Tibial nerve (tissue), 4 donors: ENCODE data around the gene PANX2. TPM values are rescaled to one million over a fixed set of nuclear protein-coding genes. Genes with fewer than 3 reads are reported as not detected.
A peak's percentile ranks its signal among the peaks of the same experiment; 100 is the strongest.

Experiments
- DNase-seq, 2 donors: peaks; one replicate each; pipeline ENCODE4 v3.0.0-alpha.2; 2019; ENCODE audit warnings: low spot score in 2 of 2
- H3K27ac ChIP-seq, 4 donors: fragments of 200-600 bp; sonication (generic) in 3 of 4; one replicate each; pipeline ENCODE4 v1.5.1; 2017 to 2019; ENCODE audit warnings: mild to moderate bottlenecking in 1 of 4
- H3K27me3 ChIP-seq, 2 donors: fragments of 200-600 bp; sonication (generic) in 1 of 2; one replicate each; pipeline versions ENCODE4 v1.5.1 to v1.6.0; 2017 to 2019
- H3K36me3 ChIP-seq, 3 donors: fragments of 200-600 bp; sonication (generic); one replicate each; pipeline ENCODE4 v1.5.1; 2018 to 2019
- H3K4me1 ChIP-seq, 4 donors: fragments of 200-600 bp; sonication (generic) in 3 of 4; one replicate each; pipeline ENCODE4 v1.5.1; 2017 to 2019
- H3K4me3 ChIP-seq, 4 donors: fragments of 200-600 bp; sonication (generic) in 3 of 4; one replicate each; pipeline ENCODE4 v1.5.1; 2017 to 2019; ENCODE audit warnings: mild to moderate bottlenecking in 1 of 4, moderate library complexity in 1 of 4
- H3K9me3 ChIP-seq, 4 donors: fragments of 200-600 bp; sonication (generic) in 3 of 4; one replicate each; pipeline ENCODE4 v1.5.1; 2017 to 2019
- CTCF ChIP-seq, 5 experiments: fragments of 200-600 bp in 3 of 5; fragments of 450-650 bp in 2 of 5; sonication (generic) in 3 of 5; IDR thresholded peaks; one replicate each; pipeline ENCODE4 v1.5.1; 2016 to 2019; ENCODE audit warnings: antibody characterized with exemption in 5 of 5, mild to moderate bottlenecking in 3 of 5, moderate library complexity in 2 of 5
- EP300 ChIP-seq, 2 donors: sonication (generic); formaldehyde crosslinking; IDR thresholded peaks; one replicate each; pipeline ENCODE4 v1.6.1; 2017; ENCODE audit warnings: antibody characterized with exemption in 2 of 2, mild to moderate bottlenecking in 1 of 2
- POLR2A ChIP-seq, 2 donors: fragments of 450-650 bp; IDR thresholded peaks; one replicate each; pipeline ENCODE4 v1.6.1; 2017; ENCODE audit warnings: antibody characterized with exemption in 2 of 2, mild to moderate bottlenecking in 2 of 2, moderate library complexity in 2 of 2
- WGBS, 2 donors: methylation state at CpG; one replicate each; pipeline ENCODE4 v1.1.5; 2018; 5-methylcytosine and 5-hydroxymethylcytosine counted together
- total RNA-seq, 4 donors: library from RNA; depleted of rRNA; stranded (reverse); fragments of >200 nt; gene quantifications; one replicate each; pipeline ENCODE4 v1.1.0, GENCODE V29; 2016

Gene PANX2
- total RNA-seq, 4 donors from 2014 or later = 0.30 TPM; not detected in 3

GRCh38 chr22:50182176-50183081 lies 11.9 kb downstream of the PANX2 start:
- DNase-seq = no peak
- Histone ChIP-seq H3K36me3 (no peaks in the 10 kb centered on the region), H3K4me1 (peaks cover 0 to 32% (median 15%) of the 10 kb centered on the region in 4 donors), H3K4me3 (no peak overlapping the region), H3K27ac (no peak overlapping the region), H3K27me3 (peaks cover 0 to 26% of the 10 kb centered on the region in 2 donors), H3K9me3 (no peaks in the 10 kb centered on the region)
- WGBS, 2 donors = 70 to 76% methylated on average over 24 to 29 of the region's 31 CpGs
- no peak for TF ChIP-seq POLR2A (IDR thresholded peaks at IDR 0.05)
- no peak for TF ChIP-seq CTCF (IDR thresholded peaks at IDR 0.05)
- no peak for TF ChIP-seq EP300 (IDR thresholded peaks at IDR 0.05)

GRCh38 chr22:50183141-50183971 lies 12.8 kb downstream of the PANX2 start:
- no peaks in the 10 kb centered on the region for H3K9me3 ChIP-seq
- WGBS, 2 donors = 78 to 83% methylated on average over 18 to 19 of the region's 19 CpGs
- H3K4me3 ChIP-seq = no peak overlapping the region
- peaks cover 0 to 34% (median 16%) of the 10 kb centered on the region in 4 donors for H3K4me1 ChIP-seq
- no peak for TF ChIP-seq POLR2A (IDR thresholded peaks at IDR 0.05)
- no peak for TF ChIP-seq EP300 (IDR thresholded peaks at IDR 0.05)
- no peak for TF ChIP-seq CTCF (IDR thresholded peaks at IDR 0.05)
- H3K27me3 ChIP-seq = peaks cover 0 to 18% of the 10 kb centered on the region in 2 donors
- DNase-seq = no peak
- no peak overlapping the region for H3K27ac ChIP-seq
- H3K36me3 ChIP-seq = no peaks in the 10 kb centered on the region

- Histone ChIP-seq H3K36me3 (no peaks in the 10 kb centered on the region), H3K4me3 (peak overlapping the region in 2 of 4 donors; percentile 51 to 67), H3K9me3 (no peaks in the 10 kb centered on the region), H3K27me3 (peaks cover 0 to 9% of the 10 kb centered on the region in 2 donors), H3K4me1 (peaks cover 0 to 43% (median 19%) of the 10 kb centered on the region in 4 donors), H3K27ac (peak overlapping the region in 2 of 4 donors; percentile 4 to 58)
- 31 to 58% methylated on average over 13 to 26 of the region's 32 CpGs for WGBS, 2 donors
- TF ChIP-seq POLR2A (IDR thresholded peaks at IDR 0.05) (no peak), EP300 (IDR thresholded peaks at IDR 0.05) (no peak), CTCF (IDR thresholded peaks at IDR 0.05) (no peak)
- DNase-seq = peak; percentile 62 to 70
Observed at GRCh38 chr22:50184004-50184901, 13.7 kb downstream of the PANX2 start.

- TF ChIP-seq CTCF (IDR thresholded peaks at IDR 0.05) (no peak), POLR2A (IDR thresholded peaks at IDR 0.05) (no peak), EP300 (IDR thresholded peaks at IDR 0.05) (no peak)
- DNase-seq = no peak
- Histone ChIP-seq H3K36me3 (no peaks in the 10 kb centered on the region), H3K27me3 (peaks cover 0 to 3% of the 10 kb centered on the region in 2 donors), H3K4me1 (peaks cover 0 to 49% (median 26%) of the 10 kb centered on the region in 4 donors), H3K4me3 (peak overlapping the region; percentile 48 to 67 (median 50)), H3K27ac (peak overlapping the region in 2 of 4 donors; percentile 31 to 58), H3K9me3 (no peaks in the 10 kb centered on the region)
- 25 to 45% methylated on average over 6 to 25 of the region's 63 CpGs for WGBS, 2 donors
Observed at GRCh38 chr22:50184902-50185374, 14.4 kb downstream of the PANX2 start.
